DOHH2 (cell line): ENCODE data around the gene HKDC1.

Experiments
- H3F3A ChIP-seq: fragments of 200-600 bp; sonication (generic), shearing (Covaris generic); 2 replicates; pipeline ENCODE4 v1.6.0; 2016; ENCODE audit warnings: antibody characterized with exemption, mild to moderate bottlenecking; ENCODE audit not compliant: control insufficient read depth, insufficient read depth
- H3K27ac ChIP-seq: fragments of 200-600 bp; sonication (generic); 2 replicates; pipeline ENCODE4 v1.5.1; 2014; ENCODE audit warnings: low read depth, mild to moderate bottlenecking, low read length, moderate library complexity
- H3K27me3 ChIP-seq: fragments of 200-600 bp; sonication (generic); 2 replicates; pipeline ENCODE4 v1.6.1; 2014; ENCODE audit warnings: mild to moderate bottlenecking, low read length, mixed read lengths; ENCODE audit not compliant: control insufficient read depth
- H3K36me3 ChIP-seq: fragments of 200-600 bp; sonication (generic); 2 replicates; pipeline ENCODE4 v1.6.1; 2014; ENCODE audit warnings: mild to moderate bottlenecking, low read length, moderate library complexity, mixed read lengths; ENCODE audit not compliant: control insufficient read depth
- H3K4me1 ChIP-seq: fragments of 200-600 bp; sonication (generic); 2 replicates; pipeline ENCODE4 v1.6.1; 2014; ENCODE audit warnings: mild to moderate bottlenecking, low read length, mixed read lengths; ENCODE audit not compliant: control insufficient read depth
- H3K4me2 ChIP-seq: fragments of 200-600 bp; sonication (generic); 2 replicates; pipeline ENCODE4 v1.6.0; 2014; ENCODE audit warnings: mild to moderate bottlenecking, low read length, moderate library complexity
- H3K4me3 ChIP-seq: fragments of 200-600 bp; sonication (generic); 2 replicates; pipeline ENCODE4 v1.5.1; 2014; ENCODE audit warnings: mild to moderate bottlenecking, low read length, mixed read lengths
- H3K79me2 ChIP-seq: fragments of 200-600 bp; sonication (generic); 2 replicates; pipeline ENCODE4 v1.6.1; 2014; ENCODE audit warnings: mild to moderate bottlenecking, low read length, mixed read lengths; ENCODE audit not compliant: control insufficient read depth
- H3K9me2 ChIP-seq: fragments of 200-600 bp; sonication (generic); replicated peaks from 2 replicates; pipeline ENCODE4 v1.6.1; 2014; ENCODE audit warnings: mild to moderate bottlenecking, low read length, mixed read lengths; ENCODE audit not compliant: control insufficient read depth
- H3K9me3 ChIP-seq: fragments of 200-600 bp; sonication (generic); 2 replicates; pipeline ENCODE4 v1.6.1; 2014; ENCODE audit warnings: antibody characterized with exemption, low read length, mixed read lengths; ENCODE audit not compliant: control insufficient read depth, insufficient read depth
- H4K20me1 ChIP-seq: fragments of 200-600 bp; sonication (generic); 2 replicates; pipeline ENCODE4 v1.6.0; 2014; ENCODE audit warnings: low read depth, mild to moderate bottlenecking, antibody characterized with exemption, low read length, moderate library complexity; ENCODE audit not compliant: control insufficient read depth, insufficient read depth
- EZH2phosphoT487 ChIP-seq: fragments of 200-600 bp; sonication (generic); IDR thresholded peaks from 2 replicates; pipeline ENCODE4 v1.6.1; 2017; ENCODE audit warnings: borderline replicate concordance, mild to moderate bottlenecking, antibody characterized with exemption, low read length, moderate library complexity, mixed read lengths
- TF ChIP-seq, protein P1 (sequence below): fragments of 200-600 bp; sonication (generic); IDR thresholded peaks from one replicate; pipeline ENCODE4 v1.5.1; 2014; ENCODE audit warnings: antibody characterized with exemption, mild to moderate bottlenecking, low read depth, low read length; ENCODE audit not compliant: poor library complexity, severe bottlenecking

The HKDC1 gene

DNA sequence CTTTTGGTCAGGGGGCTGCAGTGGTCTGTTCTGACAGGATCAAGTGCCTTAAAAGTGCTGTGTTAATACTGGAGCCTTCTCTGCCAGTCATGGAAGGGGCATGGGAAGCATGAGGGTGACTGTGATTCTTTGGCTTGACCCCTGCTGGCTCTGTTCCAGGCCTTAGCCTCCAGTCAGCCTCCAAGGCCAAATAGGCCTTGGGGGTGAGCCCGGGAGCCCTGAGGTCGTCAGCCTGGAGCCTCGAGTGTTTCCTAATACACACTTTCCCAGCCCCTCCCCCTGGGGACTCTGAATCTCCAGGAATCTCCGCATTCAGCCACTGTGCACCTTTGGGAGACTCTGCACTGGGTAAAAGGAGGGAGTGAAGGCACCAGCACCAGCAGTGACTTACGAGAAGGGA is 10.0 kb downstream of the HKDC1 start:
- Histone ChIP-seq H3K79me2 (no peaks in the 10 kb centered on the region), H3K36me3 (no peaks in the 10 kb centered on the region), H4K20me1 (no peaks in the 10 kb centered on the region), H3K4me3 (no peak overlapping the region), H3K9me2 (no peaks in the 10 kb centered on the region), H3F3A (no peaks in the 10 kb centered on the region), H3K9me3 (no peaks in the 10 kb centered on the region), H3K27me3 (no peaks in the 10 kb centered on the region), H3K4me2 (no peak overlapping the region), H3K4me1 (peaks cover 5% of the 10 kb centered on the region; the same call in 1 of the 2 replicates), H3K27ac (no peak overlapping the region)
- no peak for TF ChIP-seq EZH2phosphoT487
- TF ChIP-seq, protein P1, sequence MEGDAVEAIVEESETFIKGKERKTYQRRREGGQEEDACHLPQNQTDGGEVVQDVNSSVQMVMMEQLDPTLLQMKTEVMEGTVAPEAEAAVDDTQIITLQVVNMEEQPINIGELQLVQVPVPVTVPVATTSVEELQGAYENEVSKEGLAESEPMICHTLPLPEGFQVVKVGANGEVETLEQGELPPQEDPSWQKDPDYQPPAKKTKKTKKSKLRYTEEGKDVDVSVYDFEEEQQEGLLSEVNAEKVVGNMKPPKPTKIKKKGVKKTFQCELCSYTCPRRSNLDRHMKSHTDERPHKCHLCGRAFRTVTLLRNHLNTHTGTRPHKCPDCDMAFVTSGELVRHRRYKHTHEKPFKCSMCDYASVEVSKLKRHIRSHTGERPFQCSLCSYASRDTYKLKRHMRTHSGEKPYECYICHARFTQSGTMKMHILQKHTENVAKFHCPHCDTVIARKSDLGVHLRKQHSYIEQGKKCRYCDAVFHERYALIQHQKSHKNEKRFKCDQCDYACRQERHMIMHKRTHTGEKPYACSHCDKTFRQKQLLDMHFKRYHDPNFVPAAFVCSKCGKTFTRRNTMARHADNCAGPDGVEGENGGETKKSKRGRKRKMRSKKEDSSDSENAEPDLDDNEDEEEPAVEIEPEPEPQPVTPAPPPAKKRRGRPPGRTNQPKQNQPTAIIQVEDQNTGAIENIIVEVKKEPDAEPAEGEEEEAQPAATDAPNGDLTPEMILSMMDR = no peak

DNA sequence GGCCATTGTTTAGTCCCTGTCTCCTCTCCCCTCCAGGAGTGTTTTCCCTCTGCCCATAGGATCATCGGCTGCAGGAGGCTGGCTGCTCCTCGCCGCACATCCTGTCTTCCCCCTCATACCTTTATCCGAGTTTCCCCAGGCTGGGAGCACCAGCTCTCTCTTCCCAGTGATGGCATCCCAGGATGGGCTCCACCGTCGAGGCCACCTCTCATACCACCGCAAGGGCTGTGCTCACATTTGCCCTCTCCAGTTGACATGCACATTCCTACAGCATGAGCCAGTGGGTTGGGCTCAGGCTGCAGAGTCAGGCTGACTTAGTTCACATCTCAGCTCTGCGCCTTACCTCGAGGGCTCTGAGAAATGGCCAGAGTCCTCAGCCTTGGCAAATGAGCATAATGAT is 12.1 kb downstream of the HKDC1 start:
- Histone ChIP-seq H3K4me3 (no peak overlapping the region), H3K9me3 (no peaks in the 10 kb centered on the region), H3K9me2 (no peaks in the 10 kb centered on the region), H3K4me2 (no peak overlapping the region), H3K36me3 (no peaks in the 10 kb centered on the region), H4K20me1 (no peaks in the 10 kb centered on the region), H3K79me2 (no peaks in the 10 kb centered on the region), H3F3A (no peaks in the 10 kb centered on the region), H3K27ac (no peak overlapping the region), H3K27me3 (no peaks in the 10 kb centered on the region), H3K4me1 (peaks cover 5% of the 10 kb centered on the region; the same call in 1 of the 2 replicates)
- TF ChIP-seq, protein P1 = no peak
- no peak for TF ChIP-seq EZH2phosphoT487

DNA sequence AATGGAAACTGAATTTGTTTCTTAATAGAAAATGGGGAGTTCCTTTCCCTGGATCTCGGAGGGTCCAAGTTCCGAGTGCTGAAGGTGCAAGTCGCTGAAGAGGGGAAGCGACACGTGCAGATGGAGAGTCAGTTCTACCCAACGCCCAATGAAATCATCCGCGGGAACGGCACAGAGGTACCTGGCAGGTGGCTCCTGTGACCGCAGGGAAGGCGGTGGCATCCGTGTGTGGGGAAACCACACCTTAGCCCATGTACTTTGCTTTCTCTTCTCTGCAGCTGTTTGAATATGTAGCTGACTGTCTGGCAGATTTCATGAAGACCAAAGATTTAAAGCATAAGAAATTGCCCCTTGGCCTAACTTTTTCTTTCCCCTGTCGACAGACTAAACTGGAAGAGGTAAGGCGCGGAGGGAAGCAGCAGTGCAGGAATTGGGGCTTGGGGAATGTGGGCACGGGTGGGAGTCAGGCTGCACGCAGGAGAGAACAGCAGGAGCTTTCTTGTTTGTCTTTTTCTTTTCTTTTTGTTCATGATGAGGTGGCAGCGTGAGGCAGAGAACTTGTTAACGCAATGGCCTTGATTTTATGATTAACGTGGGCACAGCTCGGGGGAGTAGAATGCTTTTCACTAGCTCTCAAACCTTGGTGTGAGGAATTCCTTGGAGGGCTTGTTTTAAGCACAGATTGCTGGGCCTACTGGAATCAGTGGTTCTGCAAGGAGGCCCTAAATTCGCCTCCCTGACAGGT is 12.8 kb downstream of the HKDC1 start:
- TF ChIP-seq, protein P1 = no peak
- TF ChIP-seq EZH2phosphoT487 = no peak

More for the DNA sequence above, 12.8 kb downstream of the HKDC1 start:
- H4K20me1 ChIP-seq = no peaks in the 10 kb centered on the region
- no peak overlapping the region for H3K27ac ChIP-seq
- no peak overlapping the region for H3K4me3 ChIP-seq
- H3K36me3 ChIP-seq = no peaks in the 10 kb centered on the region
- no peak overlapping the region for H3K4me2 ChIP-seq
- H3K4me1 ChIP-seq = peaks cover 5% of the 10 kb centered on the region; the same call in 1 of the 2 replicates
- no peaks in the 10 kb centered on the region for H3K9me2 ChIP-seq
- no peaks in the 10 kb centered on the region for H3K79me2 ChIP-seq
- no peaks in the 10 kb centered on the region for H3K9me3 ChIP-seq
- H3K27me3 ChIP-seq = no peaks in the 10 kb centered on the region
- no peaks in the 10 kb centered on the region for H3F3A ChIP-seq
